VCaP (cell line): Measurements from ENCODE around the gene NQO1.

ENCODE experiments used
- H3K27ac ChIP-seq: fragments of 450-650 bp; 2 replicates; pipeline ENCODE4 v1.5.1; 2017
- CTCF ChIP-seq: fragments of 450-650 bp; conservative IDR thresholded peaks from 2 replicates; pipeline ENCODE4 v1.5.1; 2017; ENCODE audit warnings: mild to moderate bottlenecking, moderate library complexity

The NQO1 gene

GRCh38 chr16:69707920-69708683 is 18.3 kb downstream of the NQO1 start:
- H3K27ac ChIP-seq, result no peak overlapping the region
- no peak for TF ChIP-seq CTCF

DNA sequence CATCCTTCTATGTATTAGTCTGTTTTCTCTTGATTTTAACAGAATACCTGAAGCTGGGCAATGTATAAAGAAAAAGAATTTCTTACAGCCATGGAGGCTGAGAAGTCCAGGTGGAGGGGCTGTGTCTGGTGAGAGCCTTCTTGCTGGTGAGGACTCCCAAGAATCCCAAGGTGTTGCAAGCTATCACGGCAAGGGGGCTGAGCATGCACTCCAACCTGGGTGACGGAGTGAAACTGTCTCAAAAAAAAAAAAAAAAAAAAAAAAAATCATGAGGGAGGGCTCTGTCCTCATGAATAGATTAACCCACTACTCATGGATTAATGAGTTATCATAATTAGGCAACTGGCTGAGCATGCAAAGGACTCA is 19.4 kb downstream of the NQO1 start:
- peak overlapping the region; percentile 73 for H3K27ac ChIP-seq

GRCh38 chr16:69706256-69706974 is 19.9 kb downstream of the NQO1 start:
- peak overlapping the region; percentile 73 for H3K27ac ChIP-seq
- TF ChIP-seq CTCF, result no peak

More for the DNA sequence above, 19.4 kb downstream of the NQO1 start:
- no peak for TF ChIP-seq CTCF

GRCh38 chr16:69703638-69704037 is 22.7 kb downstream of the NQO1 start:
- H3K27ac ChIP-seq, result no peak overlapping the region
- TF ChIP-seq CTCF, result no peak

- no peak overlapping the region for H3K27ac ChIP-seq
- TF ChIP-seq CTCF, result no peak
These were observed 24.5 kb downstream of the NQO1 start for GRCh38 chr16:69701866-69702265.

DNA sequence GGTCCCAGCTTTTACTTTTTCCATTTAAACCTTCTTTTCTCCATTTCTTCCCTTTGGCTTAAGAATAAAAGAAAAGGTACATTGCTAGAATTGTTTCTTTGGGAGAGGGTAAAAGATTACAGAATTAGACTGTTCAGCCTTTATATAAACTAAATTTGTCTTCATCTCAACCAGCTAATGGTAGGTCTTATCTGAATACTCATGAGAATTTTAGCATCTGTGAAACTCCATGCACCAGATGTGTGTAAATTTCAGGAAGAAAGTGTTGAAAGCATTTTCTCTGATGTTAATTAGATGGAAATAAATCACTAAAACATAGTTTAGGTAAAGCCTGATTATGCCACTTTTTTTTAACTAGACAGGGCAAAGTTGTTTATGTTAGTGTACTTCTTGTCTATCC is 24.9 kb downstream of the NQO1 start:
- no peak overlapping the region for H3K27ac ChIP-seq
- no peak for TF ChIP-seq CTCF

DNA sequence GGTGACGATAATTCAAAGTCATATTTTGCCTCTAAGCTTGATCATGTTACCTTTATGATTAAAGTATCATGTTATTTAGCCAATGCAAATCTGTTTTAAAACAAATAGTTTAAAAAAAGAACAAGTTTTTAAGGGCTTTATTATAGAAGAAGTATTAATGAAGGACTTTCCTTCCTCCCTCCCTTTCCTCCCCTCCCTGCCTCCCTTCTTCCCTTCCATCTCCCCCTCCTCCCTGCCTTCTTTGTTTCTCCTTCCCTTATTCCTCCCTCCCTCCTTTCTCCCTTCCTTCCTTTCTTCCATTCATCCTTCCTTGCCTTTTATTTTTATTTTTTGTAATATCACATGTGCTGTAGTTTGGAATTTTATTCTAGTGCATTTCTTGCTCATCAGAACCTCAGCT is 26.4 kb downstream of the NQO1 start:
- TF ChIP-seq CTCF, result no peak
- no peak overlapping the region for H3K27ac ChIP-seq
